Measurements from ENCODE around the gene CLCN7. TPM values are rescaled to one million over a fixed set of nuclear protein-coding genes. Genes with fewer than 3 reads are reported as not detected.
A peak's percentile ranks its signal among the peaks of the same experiment; 100 is the strongest.

Gene CLCN7
- total RNA-seq, 4 donors from 2014 or later: 61.1 to 134 (median 100) TPM

DNA sequence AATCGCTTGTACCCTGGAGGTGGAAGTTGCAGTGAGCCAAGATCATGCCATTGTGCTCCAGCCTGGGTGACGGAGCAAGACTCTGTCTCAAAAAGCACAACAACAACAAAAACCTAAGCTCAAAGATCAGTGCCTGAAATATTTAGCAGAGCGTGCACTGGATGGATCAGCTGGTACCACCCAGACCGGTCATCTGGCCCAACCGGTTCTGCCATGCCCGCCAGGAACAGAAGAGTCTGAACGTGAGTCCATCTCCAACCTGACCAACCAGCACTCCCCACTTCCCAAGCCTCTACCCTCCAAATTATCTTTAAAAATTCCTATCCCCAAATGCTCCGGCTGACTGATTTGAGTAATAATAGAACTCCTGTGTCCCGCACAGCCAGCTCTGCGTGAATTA, 52.8 kb downstream of the CLCN7 start:
- Histone ChIP-seq H3K4me1 (peaks cover 32% of the 10 kb centered on the region), H3K27me3 (no peaks in the 10 kb centered on the region), H3K27ac (peak overlapping the region; percentile 94), H3K36me3 (no peaks in the 10 kb centered on the region), H3K4me3 (no peak overlapping the region), H3K9me3 (no peaks in the 10 kb centered on the region)
- TF ChIP-seq, protein P1, sequence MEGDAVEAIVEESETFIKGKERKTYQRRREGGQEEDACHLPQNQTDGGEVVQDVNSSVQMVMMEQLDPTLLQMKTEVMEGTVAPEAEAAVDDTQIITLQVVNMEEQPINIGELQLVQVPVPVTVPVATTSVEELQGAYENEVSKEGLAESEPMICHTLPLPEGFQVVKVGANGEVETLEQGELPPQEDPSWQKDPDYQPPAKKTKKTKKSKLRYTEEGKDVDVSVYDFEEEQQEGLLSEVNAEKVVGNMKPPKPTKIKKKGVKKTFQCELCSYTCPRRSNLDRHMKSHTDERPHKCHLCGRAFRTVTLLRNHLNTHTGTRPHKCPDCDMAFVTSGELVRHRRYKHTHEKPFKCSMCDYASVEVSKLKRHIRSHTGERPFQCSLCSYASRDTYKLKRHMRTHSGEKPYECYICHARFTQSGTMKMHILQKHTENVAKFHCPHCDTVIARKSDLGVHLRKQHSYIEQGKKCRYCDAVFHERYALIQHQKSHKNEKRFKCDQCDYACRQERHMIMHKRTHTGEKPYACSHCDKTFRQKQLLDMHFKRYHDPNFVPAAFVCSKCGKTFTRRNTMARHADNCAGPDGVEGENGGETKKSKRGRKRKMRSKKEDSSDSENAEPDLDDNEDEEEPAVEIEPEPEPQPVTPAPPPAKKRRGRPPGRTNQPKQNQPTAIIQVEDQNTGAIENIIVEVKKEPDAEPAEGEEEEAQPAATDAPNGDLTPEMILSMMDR (IDR thresholded peaks at IDR 0.05): no peak
- TF ChIP-seq EP300 (IDR thresholded peaks at IDR 0.05): no peak
- TF ChIP-seq POLR2AphosphoS5 (IDR thresholded peaks at IDR 0.05): no peak
- no peak for TF ChIP-seq POLR2A (IDR thresholded peaks at IDR 0.05)
- WGBS: 87% methylated on average over 10 of the region's 10 CpGs
- DNase-seq (ENCODE audit: low spot score in 2 of 2): no peak

GRCh38 chr16:1420111-1420539, 54.7 kb downstream of the CLCN7 start:
- no peaks in the 10 kb centered on the region for H3K36me3 ChIP-seq
- no peak for TF ChIP-seq POLR2AphosphoS5 (IDR thresholded peaks at IDR 0.05)
- TF ChIP-seq EP300 (IDR thresholded peaks at IDR 0.05): no peak
- TF ChIP-seq POLR2A (IDR thresholded peaks at IDR 0.05): no peak
- TF ChIP-seq, protein P1 (IDR thresholded peaks at IDR 0.05): no peak
- peak overlapping the region; percentile 94 for H3K27ac ChIP-seq
- H3K27me3 ChIP-seq: no peaks in the 10 kb centered on the region
- H3K4me1 ChIP-seq: peaks cover 37% of the 10 kb centered on the region
- H3K4me3 ChIP-seq: peak overlapping the region; percentile 87
- 0% methylated on average over 4 of the region's 22 CpGs for WGBS
- H3K9me3 ChIP-seq: no peaks in the 10 kb centered on the region
- no peak for DNase-seq (ENCODE audit: low spot score in 2 of 2)

GRCh38 chr16:1416521-1416941, 58.3 kb downstream of the CLCN7 start:
- TF ChIP-seq POLR2AphosphoS5 (IDR thresholded peaks at IDR 0.05) (no peak), POLR2A (IDR thresholded peaks at IDR 0.05) (no peak)
- peaks cover 9% of the 10 kb centered on the region for H3K36me3 ChIP-seq
- no peak overlapping the region for H3K4me3 ChIP-seq
- no peaks in the 10 kb centered on the region for H3K27me3 ChIP-seq
- no peaks in the 10 kb centered on the region for H3K9me3 ChIP-seq
- 32% methylated on average over 3 of the region's 3 CpGs for WGBS
- DNase-seq (ENCODE audit: low spot score in 2 of 2): no peak
- H3K4me1 ChIP-seq: peaks cover 60% of the 10 kb centered on the region
- peak overlapping the region; percentile 68 for H3K27ac ChIP-seq

- Histone ChIP-seq H3K4me1 (peaks cover 50% of the 10 kb centered on the region), H3K27me3 (no peaks in the 10 kb centered on the region), H3K4me3 (peak within 1 kb of the TSS; percentile 97), H3K36me3 (peaks cover 22% of the 10 kb centered on the region), H3K27ac (peak within 1 kb of the TSS; percentile 90), H3K9me3 (no peaks in the 10 kb centered on the region)
- 28% methylated on average over 4 of the region's 72 CpGs for WGBS
- no peak for TF ChIP-seq POLR2AphosphoS5 (IDR thresholded peaks at IDR 0.05)
- no peak for TF ChIP-seq POLR2A (IDR thresholded peaks at IDR 0.05)
- TF ChIP-seq EP300 (IDR thresholded peaks at IDR 0.05): no peak
- TF ChIP-seq, protein P1 (IDR thresholded peaks at IDR 0.05): no peak
- DNase-seq (ENCODE audit: low spot score in 2 of 2): peak in 1 of 2 donors; percentile 82
Measured at GRCh38 chr16:1414532-1415260, 60.1 kb downstream of the CLCN7 start, which contains the start of gene UNKL. Gene UNKL (minus strand): TSS chr16:1414704. CDS start chr16:1414691, 13 bp downstream.

GRCh38 chr16:1413684-1414531, 60.9 kb downstream of the CLCN7 start:
- H3K36me3 ChIP-seq: peaks cover 22% of the 10 kb centered on the region
- peak overlapping the region; percentile 97 for H3K4me3 ChIP-seq
- TF ChIP-seq POLR2AphosphoS5 (IDR thresholded peaks at IDR 0.05): no peak
- TF ChIP-seq, protein P1 (IDR thresholded peaks at IDR 0.05): peak; percentile 31 to 65
- WGBS: 7% methylated on average over 23 of the region's 85 CpGs
- no peaks in the 10 kb centered on the region for H3K27me3 ChIP-seq
- no peaks in the 10 kb centered on the region for H3K9me3 ChIP-seq
- DNase-seq (ENCODE audit: low spot score in 2 of 2): no peak
- H3K4me1 ChIP-seq: peaks cover 43% of the 10 kb centered on the region
- peak overlapping the region; percentile 90 for H3K27ac ChIP-seq
